GM12891 (cell line): ENCODE data around the gene TMEM8B.

Experiments used
- DNase-seq: peaks from one replicate; pipeline ENCODE4 v3.0.0; 2011; ENCODE audit warnings: low spot score; ENCODE audit not compliant: insufficient read length
- FAIRE-seq: peaks from 2 replicates; lab custom pipeline; 2011; peaks lifted over from hg19 to GRCh38; lab: Jason Lieb, UNC
- PAX5 ChIP-seq: IDR thresholded peaks from 2 replicates; pipeline ENCODE4 v1.6.1; 2011; ENCODE audit warnings: low read length, moderate library complexity, mild to moderate bottlenecking; ENCODE audit not compliant: insufficient read depth, severe bottlenecking
- POLR2A ChIP-seq: IDR thresholded peaks from 2 replicates; pipeline ENCODE4 v1.6.1; 2011; ENCODE audit warnings: low read depth, low read length, control low read depth
- POLR2AphosphoS5 ChIP-seq: IDR thresholded peaks from 2 replicates; pipeline ENCODE4 v1.6.1; 2011; ENCODE audit warnings: low read depth, low read length, control low read depth
- POU2F2 ChIP-seq: IDR thresholded peaks from 2 replicates; pipeline ENCODE4 v1.6.1; 2011; ENCODE audit warnings: low read depth, mild to moderate bottlenecking, control low read depth, low read length, moderate library complexity
- SPI1 ChIP-seq: IDR thresholded peaks from 2 replicates; pipeline ENCODE4 v1.6.1; 2011; ENCODE audit warnings: low read depth, low read length, control low read depth
- TAF1 ChIP-seq: IDR thresholded peaks from 2 replicates; pipeline ENCODE4 v1.6.1; 2011; ENCODE audit warnings: low read depth, low read length, control low read depth

The TMEM8B gene

GRCh38 chr9:35835216-35835632 is 6.2 kb downstream of the TMEM8B start:
- no peak for TF ChIP-seq POLR2AphosphoS5
- no peak for TF ChIP-seq PAX5
- no peak for TF ChIP-seq POLR2A
- no peak for TF ChIP-seq SPI1
- TF ChIP-seq TAF1, result no peak
- no peak for TF ChIP-seq POU2F2
- FAIRE-seq (peak; percentile 54), DNase-seq (no peak)

- FAIRE-seq, result no peak
- DNase-seq, result no peak
- TF ChIP-seq SPI1 (no peak), POLR2AphosphoS5 (no peak), TAF1 (no peak), POU2F2 (no peak), PAX5 (no peak), POLR2A (no peak)
These were observed 6.7 kb downstream of the TMEM8B start for GRCh38 chr9:35835766-35836165.

GRCh38 chr9:35836595-35836994 is 7.6 kb downstream of the TMEM8B start:
- FAIRE-seq (no peak), DNase-seq (no peak)
- TF ChIP-seq POU2F2 (no peak), PAX5 (no peak), POLR2AphosphoS5 (no peak), TAF1 (no peak), SPI1 (no peak), POLR2A (no peak)

- peak; percentile 81 for FAIRE-seq
- no peak for DNase-seq
These were observed 10.9 kb downstream of the TMEM8B start for GRCh38 chr9:35839926-35840325.

GRCh38 chr9:35840881-35841644 is 12.0 kb downstream of the TMEM8B start:
- DNase-seq, result no peak
- TF ChIP-seq POU2F2 (no peak), TAF1 (no peak), POLR2AphosphoS5 (no peak), SPI1 (no peak), PAX5 (no peak), POLR2A (no peak)
- no peak for FAIRE-seq

More at GRCh38 chr9:35839926-35840325, 10.9 kb downstream of the TMEM8B start:
- peak; percentile 87 for TF ChIP-seq SPI1
- no peak for TF ChIP-seq TAF1

GRCh38 chr9:35841645-35841900 is 12.5 kb downstream of the TMEM8B start:
- no peak for DNase-seq
- TF ChIP-seq POLR2A (no peak), POLR2AphosphoS5 (no peak), POU2F2 (no peak), SPI1 (no peak), PAX5 (no peak), TAF1 (no peak)
- FAIRE-seq, result no peak

GRCh38 chr9:35842020-35842745 is 13.2 kb downstream of the TMEM8B start:
- no peak for TF ChIP-seq TAF1
- no peak for TF ChIP-seq SPI1
- no peak for TF ChIP-seq POLR2A
- no peak for TF ChIP-seq POU2F2
- no peak for TF ChIP-seq PAX5
- no peak for TF ChIP-seq POLR2AphosphoS5
- no peak for DNase-seq
- FAIRE-seq, result no peak

GRCh38 chr9:35842795-35843194 is 13.8 kb downstream of the TMEM8B start:
- DNase-seq, result peak; percentile 50
- TF ChIP-seq SPI1 (peak; percentile 77), POLR2A (no peak)
- peak; percentile 95 for FAIRE-seq

GRCh38 chr9:35844628-35845270 is 15.7 kb downstream of the TMEM8B start:
- FAIRE-seq, result peak; percentile 69
- no peak for TF ChIP-seq SPI1
- TF ChIP-seq POLR2A, result no peak
- TF ChIP-seq TAF1, result no peak
- no peak for TF ChIP-seq POLR2AphosphoS5
- no peak for TF ChIP-seq POU2F2
- TF ChIP-seq PAX5, result no peak
- DNase-seq, result no peak
